Measurements from ENCODE around the gene ALCAM.

The ALCAM gene

DNA sequence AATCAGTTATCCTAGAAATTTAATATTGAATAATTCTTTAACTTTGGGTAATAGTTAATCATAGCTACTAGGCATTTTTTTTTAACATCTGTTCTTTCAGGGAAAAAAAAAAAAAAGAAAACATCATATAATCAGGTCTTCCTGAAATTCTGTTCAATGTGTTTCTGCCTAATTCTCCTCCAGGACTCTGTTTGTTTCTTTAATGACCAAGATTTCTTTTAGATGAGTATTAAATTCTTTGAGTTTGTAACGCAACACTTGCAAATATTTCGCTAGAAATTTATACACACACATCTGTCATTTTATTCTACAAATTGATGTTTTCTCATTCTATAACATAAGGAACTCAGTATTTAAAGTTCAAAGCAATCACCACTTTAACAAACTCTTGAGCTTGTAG lies 56.7 kb downstream of the ALCAM start:
- H3K9me3 Mint-ChIP-seq: peaks cover 2% of the 10 kb centered on the region

GRCh38 chr3:105424412-105425152 lies 57.9 kb downstream of the ALCAM start:
- Mint-ChIP-seq H3K27ac (no peak overlapping the region), H3K4me1 (peaks cover 18% of the 10 kb centered on the region), H3K27me3 (no peaks in the 10 kb centered on the region), H3K9me3 (no peaks in the 10 kb centered on the region), H3K36me3 (no peaks in the 10 kb centered on the region), H3K4me3 (no peak overlapping the region)
- no peak for ATAC-seq

More for the DNA sequence above, 56.7 kb downstream of the ALCAM start:
- Mint-ChIP-seq H3K36me3 (peaks cover 5% of the 10 kb centered on the region), H3K4me3 (no peak overlapping the region), H3K4me1 (peaks cover 29% of the 10 kb centered on the region), H3K27ac (no peak overlapping the region), H3K27me3 (no peaks in the 10 kb centered on the region)
- no peak for ATAC-seq

DNA sequence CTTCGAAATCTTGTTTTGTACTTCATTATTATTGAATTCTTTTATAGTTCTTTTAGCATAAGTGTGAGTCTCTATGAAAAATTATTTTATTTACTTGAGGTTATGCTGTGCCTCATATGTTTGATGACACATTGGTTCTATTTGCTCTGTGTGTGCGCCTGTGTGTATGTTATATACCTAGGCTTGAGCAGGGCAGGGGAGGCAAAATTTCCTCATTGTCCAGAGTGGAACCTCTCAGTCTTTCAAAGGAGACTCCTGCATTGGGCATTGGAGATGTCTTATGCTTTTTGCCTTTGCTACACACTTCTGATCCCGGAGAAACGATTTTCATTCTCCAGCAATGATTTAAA lies 58.4 kb downstream of the ALCAM start:
- Mint-ChIP-seq H3K9me3 (no peaks in the 10 kb centered on the region), H3K4me1 (peaks cover 18% of the 10 kb centered on the region), H3K36me3 (no peaks in the 10 kb centered on the region), H3K4me3 (no peak overlapping the region), H3K27me3 (no peaks in the 10 kb centered on the region), H3K27ac (no peak overlapping the region)
- no peak for ATAC-seq

DNA sequence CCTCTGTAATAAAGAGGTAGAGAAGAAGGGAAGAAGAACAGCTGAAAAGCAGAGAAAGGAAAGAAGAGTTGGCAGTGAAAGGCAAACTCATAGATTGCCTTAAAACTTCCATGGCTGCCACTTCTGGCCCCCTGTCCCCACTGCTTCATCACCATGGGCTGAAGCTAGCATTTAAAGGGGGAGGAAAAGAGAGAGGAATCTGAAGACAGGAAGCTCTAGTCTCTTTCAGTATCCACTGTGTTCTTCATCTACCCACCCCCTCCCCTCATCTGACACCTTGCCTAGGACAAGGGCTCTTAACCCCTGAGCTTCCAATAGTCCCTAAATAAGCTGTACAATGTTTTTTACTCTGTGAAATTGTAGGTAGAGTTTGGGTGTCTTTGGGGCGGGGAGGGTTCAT lies 60.6 kb downstream of the ALCAM start:
- Mint-ChIP-seq H3K27ac (no peak overlapping the region), H3K9me3 (no peaks in the 10 kb centered on the region), H3K4me3 (no peak overlapping the region), H3K4me1 (peaks cover 19% of the 10 kb centered on the region), H3K27me3 (no peaks in the 10 kb centered on the region), H3K36me3 (peaks cover 6% of the 10 kb centered on the region)
- ATAC-seq: no peak

GRCh38 chr3:105429034-105429762 lies 62.5 kb downstream of the ALCAM start:
- Mint-ChIP-seq H3K4me1 (peaks cover 22% of the 10 kb centered on the region), H3K27ac (no peak overlapping the region), H3K27me3 (no peaks in the 10 kb centered on the region), H3K36me3 (peaks cover 10% of the 10 kb centered on the region), H3K4me3 (no peak overlapping the region), H3K9me3 (no peaks in the 10 kb centered on the region)
- ATAC-seq: no peak

- ATAC-seq: no peak
- Mint-ChIP-seq H3K4me3 (no peak overlapping the region), H3K27ac (no peak overlapping the region), H3K27me3 (no peaks in the 10 kb centered on the region), H3K4me1 (peaks cover 14% of the 10 kb centered on the region), H3K9me3 (no peaks in the 10 kb centered on the region), H3K36me3 (peaks cover 14% of the 10 kb centered on the region)
These were observed 63.7 kb downstream of the ALCAM start for GRCh38 chr3:105430455-105430854.

GRCh38 chr3:105431200-105431599 lies 64.5 kb downstream of the ALCAM start:
- H3K4me1 Mint-ChIP-seq: peaks cover 14% of the 10 kb centered on the region
- no peak overlapping the region for H3K4me3 Mint-ChIP-seq
- H3K36me3 Mint-ChIP-seq: peaks cover 21% of the 10 kb centered on the region
- ATAC-seq: no peak
- no peak overlapping the region for H3K27ac Mint-ChIP-seq
- no peaks in the 10 kb centered on the region for H3K27me3 Mint-ChIP-seq
- H3K9me3 Mint-ChIP-seq: no peaks in the 10 kb centered on the region

- no peak for ATAC-seq
- H3K27me3 Mint-ChIP-seq: no peaks in the 10 kb centered on the region
- peaks cover 33% of the 10 kb centered on the region for H3K36me3 Mint-ChIP-seq
- no peak overlapping the region for H3K4me3 Mint-ChIP-seq
- no peak overlapping the region for H3K27ac Mint-ChIP-seq
- H3K4me1 Mint-ChIP-seq: peaks cover 12% of the 10 kb centered on the region
- H3K9me3 Mint-ChIP-seq: no peaks in the 10 kb centered on the region
These were observed 68.6 kb downstream of the ALCAM start for GRCh38 chr3:105435277-105435676.

- no peak overlapping the region for H3K4me3 Mint-ChIP-seq
These were observed 70.0 kb downstream of the ALCAM start for GRCh38 chr3:105436687-105437086.

DNA sequence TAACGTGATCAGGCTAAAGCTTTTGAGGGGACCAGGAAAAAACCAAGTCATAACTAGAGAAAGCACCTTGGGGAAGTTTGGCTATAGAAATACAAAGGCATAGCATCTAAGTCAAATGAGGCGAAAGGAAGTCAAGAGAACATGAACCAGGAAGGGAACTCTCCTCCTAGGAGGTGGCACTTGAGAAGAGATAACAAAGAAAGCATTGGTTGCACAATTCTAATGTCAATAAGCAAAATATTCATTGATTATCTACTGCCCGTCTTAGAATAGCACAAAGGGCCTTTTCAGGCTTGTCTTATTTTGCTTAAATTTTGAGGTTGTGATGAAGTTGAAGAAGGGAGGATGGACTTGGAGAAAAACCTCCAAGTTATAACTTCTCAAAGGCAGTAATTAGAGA lies 73.4 kb downstream of the ALCAM start:
- Mint-ChIP-seq H3K4me3 (no peak overlapping the region), H3K4me1 (peaks cover 7% of the 10 kb centered on the region), H3K36me3 (peaks cover 23% of the 10 kb centered on the region), H3K27me3 (no peaks in the 10 kb centered on the region), H3K9me3 (peaks cover 2% of the 10 kb centered on the region), H3K27ac (no peak overlapping the region)
- no peak for ATAC-seq

More at GRCh38 chr3:105436687-105437086, 70.0 kb downstream of the ALCAM start:
- Mint-ChIP-seq H3K27me3 (no peaks in the 10 kb centered on the region), H3K9me3 (no peaks in the 10 kb centered on the region), H3K4me1 (peaks cover 12% of the 10 kb centered on the region), H3K27ac (no peak overlapping the region), H3K36me3 (peaks cover 27% of the 10 kb centered on the region)
- ATAC-seq: no peak

DNA sequence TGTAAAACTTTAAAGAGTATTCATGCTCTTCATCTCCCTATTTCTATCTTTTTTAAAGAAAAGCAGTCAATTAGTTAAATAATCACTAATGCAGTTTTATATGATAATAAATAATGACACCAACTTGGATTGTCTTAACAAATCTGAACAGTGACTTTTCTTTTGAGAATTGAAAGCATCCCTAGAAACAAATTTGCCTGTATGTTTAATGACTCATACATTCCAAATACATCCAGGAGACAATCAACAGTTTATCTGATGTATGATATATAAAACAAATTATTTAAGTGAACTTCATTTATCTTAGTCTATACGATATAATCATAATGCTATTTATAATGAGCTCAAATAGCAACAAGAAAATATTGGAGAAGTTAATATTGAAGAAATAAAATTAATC lies 78.0 kb downstream of the ALCAM start:
- Mint-ChIP-seq H3K4me3 (no peak overlapping the region), H3K27me3 (no peaks in the 10 kb centered on the region), H3K36me3 (peaks cover 10% of the 10 kb centered on the region), H3K4me1 (peaks cover 5% of the 10 kb centered on the region), H3K9me3 (peaks cover 2% of the 10 kb centered on the region), H3K27ac (no peak overlapping the region)
- ATAC-seq: no peak

DNA sequence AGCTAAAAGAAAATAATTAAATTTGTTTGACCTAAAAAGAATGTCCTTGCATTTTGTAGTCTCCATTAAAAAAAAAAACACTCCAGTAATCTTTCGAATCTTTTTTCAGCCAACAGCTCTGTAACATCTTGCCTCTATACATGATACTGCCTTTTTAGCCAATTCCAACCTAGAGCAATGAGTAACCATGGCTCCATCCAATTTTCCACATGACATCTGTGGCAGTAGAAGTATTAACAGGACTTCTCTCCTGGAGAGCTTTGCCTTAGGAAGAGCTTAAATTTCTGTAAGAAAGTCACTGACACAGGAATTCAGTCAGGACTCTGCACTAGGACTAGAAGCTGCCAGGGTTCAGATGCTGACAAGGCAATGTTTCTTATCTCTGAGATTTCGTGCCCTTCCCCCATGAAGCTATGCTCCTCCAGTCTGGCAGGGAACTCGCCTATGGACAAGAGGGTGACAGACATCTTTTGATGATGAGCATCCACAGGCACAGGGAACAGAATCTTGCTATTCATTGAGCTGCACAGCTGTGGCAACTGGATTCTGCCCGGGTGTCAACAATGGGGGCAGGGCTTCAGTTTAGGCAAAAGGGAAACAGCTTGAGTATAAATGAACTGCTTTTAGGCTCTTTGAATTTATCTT lies 81.8 kb downstream of the ALCAM start:
- Mint-ChIP-seq H3K4me1 (peaks cover 22% of the 10 kb centered on the region), H3K4me3 (no peak overlapping the region), H3K27ac (no peak overlapping the region), H3K27me3 (no peaks in the 10 kb centered on the region), H3K9me3 (peaks cover 10% of the 10 kb centered on the region), H3K36me3 (peaks cover 37% of the 10 kb centered on the region)
- ATAC-seq: no peak

GRCh38 chr3:105449414-105449813 lies 82.7 kb downstream of the ALCAM start:
- H3K36me3 Mint-ChIP-seq: peaks cover 37% of the 10 kb centered on the region
- no peak for ATAC-seq

GRCh38 chr3:105456017-105456416 lies 89.3 kb downstream of the ALCAM start:
- no peak for ATAC-seq
- no peak overlapping the region for H3K27ac Mint-ChIP-seq
- H3K9me3 Mint-ChIP-seq: peaks cover 6% of the 10 kb centered on the region
- peaks cover 39% of the 10 kb centered on the region for H3K4me1 Mint-ChIP-seq
- no peak overlapping the region for H3K4me3 Mint-ChIP-seq
- H3K36me3 Mint-ChIP-seq: peaks cover 22% of the 10 kb centered on the region
- no peaks in the 10 kb centered on the region for H3K27me3 Mint-ChIP-seq

More at GRCh38 chr3:105449414-105449813, 82.7 kb downstream of the ALCAM start:
- peaks cover 7% of the 10 kb centered on the region for H3K9me3 Mint-ChIP-seq
- no peak overlapping the region for H3K4me3 Mint-ChIP-seq
- no peak overlapping the region for H3K27ac Mint-ChIP-seq
- peaks cover 22% of the 10 kb centered on the region for H3K4me1 Mint-ChIP-seq
- no peaks in the 10 kb centered on the region for H3K27me3 Mint-ChIP-seq

- no peaks in the 10 kb centered on the region for H3K27me3 Mint-ChIP-seq
- H3K9me3 Mint-ChIP-seq: no peaks in the 10 kb centered on the region
- no peak overlapping the region for H3K27ac Mint-ChIP-seq
- peaks cover 31% of the 10 kb centered on the region for H3K4me1 Mint-ChIP-seq
- no peak for ATAC-seq
- no peaks in the 10 kb centered on the region for H3K36me3 Mint-ChIP-seq
- H3K4me3 Mint-ChIP-seq: no peak overlapping the region
These were observed 92.0 kb downstream of the ALCAM start for GRCh38 chr3:105458518-105459215.

Data from stimulated activated memory B cell treated with anti-CD40 and anti-IgM and Interleukin-4, amounts not matched to agents 10 μg/mL and 1 μg/mL and 100 μg/mL, for 72 hours (primary cell).